RWPE1 (cell line): ENCODE data around the gene TXNIP.
A peak's percentile ranks its signal among the peaks of the same experiment; 100 is the strongest.

Experiments
- CTCF ChIA-PET: fragments of 350-600 bp; sonication (Branson Sonifier 250); formaldehyde crosslinking; extraction: SDS; loops from one replicate; lab custom pipeline; 2021; lab: Yijun Ruan, JAX
- POLR2A ChIA-PET: fragments of 400-600 bp; formaldehyde crosslinking; extraction: SDS; loops from one replicate; lab custom pipeline; 2020; ENCODE audit warnings: antibody characterized with exemption; ENCODE audit not compliant: low non-redundant PET; lab: Yijun Ruan, JAX
- DNase-seq: peaks from one replicate; pipeline ENCODE4 v3.0.0; 2012; ENCODE audit warnings: low spot score
- H3K27ac ChIP-seq: fragments of 450-650 bp; 2 replicates; pipeline ENCODE4 v1.5.1; 2017
- CTCF ChIP-seq: fragments of 450-650 bp; conservative IDR thresholded peaks from 2 replicates; pipeline ENCODE4 v1.5.1; 2017; ENCODE audit warnings: low read depth, mild to moderate bottlenecking

The TXNIP gene

DNA sequence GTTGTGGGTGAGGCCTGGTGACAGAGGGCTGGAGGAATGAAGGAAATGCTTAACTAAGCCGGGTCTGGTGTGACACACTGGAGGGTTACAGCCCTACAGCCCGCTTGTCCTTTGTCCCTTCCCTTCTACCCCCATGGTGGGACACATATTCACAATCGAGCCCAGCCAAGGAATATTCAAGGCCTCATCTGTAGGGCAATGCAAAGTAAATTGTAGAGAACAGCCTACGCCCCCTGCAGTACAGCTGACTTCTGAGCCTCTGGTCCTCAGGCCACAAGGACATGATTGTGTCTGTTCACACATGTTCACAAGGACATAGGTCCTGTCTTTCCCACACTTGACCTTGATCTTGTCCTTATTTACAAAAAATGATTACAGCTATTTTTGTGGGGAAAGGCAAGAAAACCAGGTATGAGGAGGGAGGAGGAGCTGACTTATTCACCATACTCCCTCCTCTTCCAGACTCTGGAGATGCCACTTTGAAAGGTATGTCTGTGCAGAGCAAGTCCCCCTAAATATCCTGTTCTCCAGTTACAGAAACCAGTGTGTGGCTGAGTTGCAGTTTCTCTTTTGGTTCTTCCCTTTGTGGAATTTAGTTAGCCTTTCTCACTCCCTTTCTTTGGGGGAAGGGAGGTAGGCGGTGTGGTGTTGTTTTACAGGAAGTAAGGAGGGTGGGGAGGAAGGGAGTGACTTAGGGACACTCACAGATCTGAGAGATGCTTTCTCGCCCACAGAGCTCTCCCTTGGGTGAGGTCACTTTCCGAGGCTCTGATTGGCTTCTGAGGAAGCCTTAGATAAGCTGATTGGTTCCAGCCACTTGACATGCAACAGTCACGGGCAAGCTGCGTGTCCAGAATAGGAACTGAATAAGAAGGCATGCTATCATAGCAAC lies 17.3 kb downstream of the TXNIP start:
- ChIA-PET CTCF (interaction anchor here (0.9 to 5.6 kb wide), 6 partner anchors 11 to 134 kb away, joined by 3 to 54 read pairs (median 6); partner anchors contain the start of gene NUDT17), POLR2A (interaction anchor here (0.9 kb wide), 1 partner anchor 22 kb away, joined by 4 read pairs; no protein-coding TSS in a partner anchor)
- TF ChIP-seq CTCF, result no peak
- H3K27ac ChIP-seq, result peak overlapping the region; percentile 91
- DNase-seq, result peak; percentile 96

DNA sequence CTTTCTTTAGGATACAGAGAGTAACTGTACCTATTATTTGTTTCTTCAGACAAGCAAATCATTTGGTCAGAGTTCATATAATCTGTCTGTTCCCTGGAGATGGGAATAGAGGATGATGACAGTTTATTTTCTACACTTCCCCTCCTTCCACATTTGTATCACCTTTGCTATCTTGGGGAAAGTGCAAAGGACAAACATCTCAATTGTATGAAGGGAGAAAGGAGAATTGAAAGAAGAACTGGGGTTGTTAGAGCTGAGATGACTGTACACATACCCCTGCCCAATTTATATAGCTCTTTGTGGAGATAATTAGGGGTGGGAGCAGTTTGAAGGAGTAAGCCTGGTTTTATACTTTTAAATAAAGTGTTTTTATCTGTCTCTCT lies 17.9 kb downstream of the TXNIP start:
- POLR2A ChIA-PET, result interaction anchor here (0.9 kb wide), 1 partner anchor 23 kb away, joined by 4 read pairs; no protein-coding TSS in a partner anchor
- H3K27ac ChIP-seq, result peak overlapping the region; percentile 91
- no peak for DNase-seq
- TF ChIP-seq CTCF, result no peak
- CTCF ChIA-PET, result interaction anchor here (0.9 to 5.6 kb wide), 6 partner anchors 12 to 133 kb away, joined by 3 to 54 read pairs (median 6); partner anchors contain the start of gene NUDT17

- H3K27ac ChIP-seq, result peak overlapping the region; percentile 22; the same call in 1 of the 2 replicates
- peak; percentile 79 for DNase-seq
- ChIA-PET CTCF (interaction anchor here (0.5 to 5.6 kb wide), 25 partner anchors 9 to 220 kb away, joined by 3 to 54 read pairs (median 4); partner anchors contain the start of gene NUDT17), POLR2A (no interaction called here)
- TF ChIP-seq CTCF, result peak; percentile 85
Measured at GRCh38 chr1:145977486-145978470, 18.6 kb downstream of the TXNIP start.

- DNase-seq, result no peak
- ChIA-PET POLR2A (interaction anchor here (1.0 kb wide), 1 partner anchor 13 kb away, joined by 4 read pairs; the partner anchor contains the start of genes ANKRD34A and POLR3GL), CTCF (interaction anchor here (0.5 to 5.6 kb wide), 18 partner anchors 8 to 219 kb away, joined by 3 to 54 read pairs (median 4); partner anchors contain the start of gene NUDT17)
- TF ChIP-seq CTCF, result no peak
- peak overlapping the region; percentile 22; the same call in 1 of the 2 replicates for H3K27ac ChIP-seq
Measured at GRCh38 chr1:145977016-145977415, 19.4 kb downstream of the TXNIP start.

- H3K27ac ChIP-seq, result peak overlapping the region; percentile 37; the same call in 1 of the 2 replicates
- DNase-seq, result no peak
- ChIA-PET CTCF (interaction anchor here (1.6 kb wide), 1 partner anchor 32 kb away, joined by 4 read pairs; no protein-coding TSS in a partner anchor), POLR2A (no interaction called here)
- no peak for TF ChIP-seq CTCF
Measured at GRCh38 chr1:145975216-145975615, 21.2 kb downstream of the TXNIP start.
